HG02642 (cell line): ENCODE results near the gene SFSWAP.

ENCODE experiments used
- ATAC-seq: cut with Tn5 transposase; IDR thresholded peaks from one replicate; pipeline ENCODE4 v1.9.1; 2021; ENCODE audit warnings: mild to moderate bottlenecking; ENCODE audit not compliant: unreplicated experiment, poor library complexity

Gene SFSWAP

GRCh38 chr12:131783915-131784541 is 73.1 kb downstream of the SFSWAP start:
- peak; percentile 66 for ATAC-seq

DNA sequence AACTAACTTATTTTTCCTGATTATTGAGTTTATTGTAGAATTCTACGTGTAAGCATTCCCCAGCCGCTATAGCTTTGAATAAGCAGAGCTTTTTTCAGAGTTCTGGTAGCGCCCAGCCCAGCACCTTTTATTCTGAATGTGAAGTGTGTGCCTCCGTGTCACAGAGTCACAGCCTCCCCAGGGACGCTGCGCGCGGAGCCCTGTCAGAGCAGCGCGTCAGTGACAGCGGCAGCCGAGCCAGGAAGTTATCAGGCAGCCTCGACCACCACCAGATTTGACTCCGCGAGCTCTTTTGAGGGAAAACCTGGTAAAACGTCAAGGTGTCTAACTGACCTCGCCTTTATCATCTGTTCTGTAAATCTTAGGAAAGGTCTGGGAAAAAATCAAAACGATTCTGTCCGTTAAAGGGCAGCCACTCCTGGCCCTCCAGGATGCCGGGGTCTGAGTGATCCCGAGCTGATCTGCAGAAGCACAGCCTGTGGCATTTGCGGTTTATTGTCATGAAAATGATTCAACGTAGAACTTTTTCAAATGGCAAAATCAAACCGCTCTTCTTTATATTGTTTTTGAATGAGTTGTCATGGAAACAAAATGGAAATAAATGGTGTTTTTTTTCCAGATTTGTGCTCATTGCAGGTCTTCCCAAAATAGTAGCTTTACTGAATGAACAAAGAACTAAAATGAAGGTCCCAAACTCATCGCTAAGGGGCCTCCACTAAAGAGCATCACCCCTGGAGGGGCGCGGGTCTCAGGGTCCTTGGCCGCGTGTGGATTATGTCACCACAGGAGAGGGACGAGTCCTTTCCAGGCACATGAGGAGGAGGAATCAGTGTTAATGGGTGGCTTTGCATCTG is 74.2 kb downstream of the SFSWAP start:
- ATAC-seq, result no peak

DNA sequence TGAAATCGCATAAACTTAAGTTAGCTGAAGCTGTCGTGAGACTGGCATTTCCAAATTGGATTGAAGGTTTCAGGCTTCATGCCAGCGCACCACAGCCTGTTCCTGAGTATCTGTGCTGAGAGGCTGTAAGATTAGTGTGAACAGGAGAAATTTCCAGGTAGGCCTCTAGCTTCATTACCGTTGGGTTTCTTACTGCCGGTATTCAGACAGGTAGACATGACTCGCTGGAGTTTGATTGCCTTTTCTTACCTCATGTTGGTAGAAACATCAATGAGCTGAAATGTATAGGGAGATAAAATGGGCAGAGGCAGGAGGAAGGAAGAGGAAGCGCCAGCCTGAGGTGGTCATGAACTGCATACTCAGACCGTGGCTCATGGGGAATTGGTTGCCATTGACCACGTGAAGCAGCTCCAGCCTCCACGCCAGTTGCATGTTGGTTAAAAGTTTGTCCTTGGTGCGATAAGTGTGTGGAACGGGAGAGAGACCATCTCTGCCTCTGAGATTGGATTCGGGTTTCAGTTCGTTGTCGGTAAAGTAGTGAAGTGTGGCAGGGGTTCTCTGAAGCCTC is 75.0 kb downstream of the SFSWAP start:
- ATAC-seq, result no peak

DNA sequence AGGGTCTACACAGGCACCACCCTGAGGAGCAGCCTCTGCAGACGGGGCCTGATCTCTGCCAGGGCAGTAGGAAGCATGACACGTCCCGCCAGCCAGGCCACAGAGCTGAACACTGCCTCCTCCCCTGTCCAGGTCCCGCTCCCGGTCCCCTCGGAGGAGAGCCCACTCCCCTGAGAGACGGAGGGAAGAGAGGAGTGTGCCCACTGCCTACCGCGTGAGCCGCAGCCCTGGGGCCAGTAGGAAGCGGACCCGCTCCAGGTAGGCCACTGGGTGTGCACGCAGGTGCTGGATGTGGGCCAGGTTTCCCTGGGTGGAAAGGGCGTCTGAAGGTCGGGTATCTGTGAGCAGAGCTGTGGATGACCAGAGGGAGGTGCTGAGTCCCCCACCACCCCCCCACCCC is 75.4 kb downstream of the SFSWAP start:
- ATAC-seq, result no peak

GRCh38 chr12:131787143-131787660 is 76.3 kb downstream of the SFSWAP start:
- ATAC-seq, result no peak

GRCh38 chr12:131788070-131788469 is 77.2 kb downstream of the SFSWAP start:
- no peak for ATAC-seq

DNA sequence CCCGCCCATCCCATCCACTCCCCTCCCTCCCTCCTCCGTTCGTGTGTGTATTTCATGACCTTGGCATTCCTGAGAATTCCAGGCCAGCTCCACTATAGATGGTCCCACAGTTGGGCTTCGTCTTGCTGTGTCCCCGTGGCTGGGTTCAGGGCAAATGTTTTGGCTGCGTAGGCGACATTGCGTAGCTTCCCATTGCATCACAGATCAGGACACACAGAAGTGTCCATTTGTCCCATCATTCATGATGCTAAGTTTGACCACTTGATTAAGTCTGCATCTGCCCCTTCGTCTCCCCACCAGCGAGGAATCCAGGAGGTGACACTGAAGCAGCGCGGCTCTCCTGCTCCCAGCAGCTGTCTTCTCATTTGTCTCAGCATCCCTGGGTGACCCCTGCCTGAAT is 78.7 kb downstream of the SFSWAP start:
- no peak for ATAC-seq

DNA sequence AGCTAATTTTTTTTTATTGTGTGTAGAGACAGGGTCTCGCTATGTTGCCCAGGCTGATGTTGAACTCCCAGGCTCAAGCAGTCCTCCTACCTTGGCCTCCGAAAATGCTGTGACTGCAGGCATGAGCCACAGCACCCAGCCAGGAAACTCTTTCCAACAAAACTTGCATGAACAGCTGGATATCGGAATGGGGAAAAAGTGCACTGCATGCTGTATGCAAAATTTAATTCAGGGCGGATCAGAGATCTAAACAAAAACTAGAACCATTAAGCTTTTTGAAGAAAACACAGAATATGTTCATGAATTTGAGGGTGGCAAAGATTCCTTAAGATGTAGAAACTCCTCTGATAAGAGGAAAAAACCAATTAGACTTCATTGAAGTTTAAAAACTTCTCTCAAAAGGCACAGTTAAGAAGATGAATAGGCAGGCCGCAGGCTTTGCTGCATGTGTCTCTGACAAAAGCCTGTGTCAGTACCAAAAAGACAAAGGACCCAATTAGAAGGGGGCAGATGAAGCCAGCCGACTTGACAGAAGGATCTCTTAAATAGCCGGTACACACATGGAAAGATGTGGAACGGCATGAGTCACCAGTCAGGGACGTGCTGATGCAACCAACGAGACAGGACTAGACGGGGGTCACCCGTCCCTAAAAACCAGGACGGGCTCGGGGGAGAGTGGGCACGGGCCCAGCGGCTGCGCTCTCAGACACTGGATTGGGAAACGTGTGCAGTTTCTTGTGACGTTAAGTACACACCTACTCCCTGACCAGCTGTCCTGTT is 82.5 kb downstream of the SFSWAP start:
- no peak for ATAC-seq

DNA sequence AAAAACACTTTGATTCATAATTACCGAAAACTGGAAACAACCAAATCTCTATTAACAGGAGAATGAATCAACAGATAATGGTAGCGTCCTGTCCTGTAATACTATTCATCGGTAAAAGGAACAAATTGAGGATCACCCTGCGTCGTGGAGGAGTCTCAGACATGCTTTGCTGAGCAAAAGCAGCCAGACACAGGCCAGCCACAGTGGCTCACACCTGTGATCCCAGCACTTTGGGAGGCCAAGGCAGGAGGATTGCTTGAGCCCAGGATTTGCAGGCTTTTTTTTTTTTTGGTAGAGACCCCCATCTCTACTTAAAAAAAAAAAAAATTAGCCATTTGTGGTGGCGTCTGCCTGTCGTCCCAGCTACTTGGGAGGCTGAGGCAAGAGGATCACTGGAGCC is 83.2 kb downstream of the SFSWAP start:
- ATAC-seq, result no peak

GRCh38 chr12:131794573-131794972 is 83.7 kb downstream of the SFSWAP start:
- ATAC-seq, result no peak

DNA sequence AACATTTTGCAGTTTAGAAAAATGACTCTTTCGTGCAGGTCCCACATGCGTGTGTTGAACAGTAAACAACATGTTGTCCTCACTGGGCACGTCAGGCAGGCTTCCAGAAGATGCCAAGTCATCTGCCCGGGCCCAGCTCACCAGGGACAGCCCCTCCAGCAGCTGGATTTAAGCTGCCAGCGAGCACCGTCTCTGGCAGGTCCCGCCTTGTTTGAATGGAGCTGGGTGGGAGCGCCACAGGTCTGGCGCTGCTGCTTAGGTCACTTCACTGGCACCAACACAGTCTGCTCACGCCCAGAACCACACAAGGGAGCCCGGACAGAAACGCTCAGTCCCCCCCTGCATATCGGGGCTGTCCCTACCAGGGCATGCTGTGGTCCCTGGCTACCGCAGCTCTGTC is 84.2 kb downstream of the SFSWAP start:
- ATAC-seq, result no peak

DNA sequence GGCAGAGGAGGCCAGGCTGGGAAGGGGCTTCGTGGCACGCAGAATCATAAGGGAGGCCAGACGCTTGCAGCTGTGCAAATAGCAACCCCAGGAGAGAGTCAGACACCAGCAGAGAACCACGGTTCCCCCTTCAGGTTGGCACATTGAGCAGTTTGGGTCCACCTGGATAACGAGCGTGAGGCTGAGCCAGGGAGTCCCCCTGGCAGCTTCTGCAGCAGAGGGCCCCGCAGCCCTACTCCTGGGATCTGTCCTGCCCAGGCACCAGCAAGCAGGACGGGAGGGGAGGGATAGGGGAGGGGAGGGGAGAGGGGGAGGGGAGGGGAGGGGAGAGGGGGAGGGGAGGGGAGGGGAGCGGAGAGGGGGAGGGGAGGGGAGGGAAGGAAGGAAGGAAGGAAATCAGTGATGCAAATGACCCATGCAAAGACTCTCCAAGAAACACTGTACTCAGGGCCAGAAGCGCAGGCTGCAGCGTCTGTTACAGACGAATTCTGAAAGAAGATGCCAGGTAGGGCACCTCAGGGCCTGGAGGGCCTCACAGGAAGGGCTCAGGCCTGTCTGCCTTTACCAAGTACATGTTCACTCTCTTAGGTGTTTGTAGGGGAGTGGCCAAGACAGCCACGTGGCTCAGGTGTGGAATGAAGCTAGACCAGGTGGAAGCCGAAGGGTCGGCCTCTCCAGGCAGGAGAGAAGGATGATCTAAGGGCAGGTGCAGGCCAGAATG is 85.0 kb downstream of the SFSWAP start:
- ATAC-seq, result no peak

- ATAC-seq, result no peak
Observed at GRCh38 chr12:131796411-131796736, 85.5 kb downstream of the SFSWAP start.

- ATAC-seq, result no peak
Observed at GRCh38 chr12:131796754-131797587, 86.1 kb downstream of the SFSWAP start.

- ATAC-seq, result no peak
Observed at GRCh38 chr12:131797588-131797934, 86.7 kb downstream of the SFSWAP start.

GRCh38 chr12:131799195-131799594 is 88.3 kb downstream of the SFSWAP start:
- ATAC-seq, result no peak

- ATAC-seq, result no peak
Observed at GRCh38 chr12:131799828-131800593, 89.1 kb downstream of the SFSWAP start.

DNA sequence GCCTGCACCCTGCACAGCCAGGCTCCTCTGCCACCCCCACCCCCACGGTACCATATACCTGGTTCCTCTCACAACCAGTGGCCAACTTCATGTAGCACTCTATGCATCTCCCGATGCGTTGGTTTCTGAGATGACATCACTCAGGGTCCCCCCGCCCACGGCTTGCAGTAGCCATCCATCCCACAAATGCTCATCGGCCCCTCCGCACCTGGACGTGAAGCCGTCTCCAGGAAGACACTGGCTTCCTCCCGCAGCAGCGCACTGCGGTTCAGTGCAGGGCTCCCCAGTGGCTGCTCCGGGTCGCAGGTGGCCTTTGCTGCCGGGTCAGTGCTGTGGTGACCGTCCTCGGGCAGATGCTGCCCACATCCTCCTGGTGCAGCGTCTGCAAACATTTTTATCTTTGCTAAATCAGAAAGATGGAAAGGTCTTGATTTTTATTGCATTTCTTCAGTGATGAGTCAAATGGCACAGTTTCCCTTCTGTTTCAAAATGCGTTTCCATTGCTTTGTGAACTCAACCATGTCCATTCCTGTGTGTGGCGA is 89.8 kb downstream of the SFSWAP start:
- no peak for ATAC-seq
